SU-DHL-6 (cell line): ENCODE measurements around the gene MYH15.

ENCODE experiments used
- H2AFZ ChIP-seq: fragments of 200-600 bp; sonication (generic); 2 replicates; pipeline ENCODE4 v1.6.1; 2014; ENCODE audit warnings: low read depth, mild to moderate bottlenecking, moderate library complexity, mixed read lengths, antibody characterized with exemption, low read length; ENCODE audit not compliant: severe bottlenecking
- H3F3A ChIP-seq: fragments of 200-600 bp; shearing (Covaris generic); 2 replicates; pipeline ENCODE4 v1.6.0; 2016; ENCODE audit warnings: antibody characterized with exemption, mild to moderate bottlenecking; ENCODE audit not compliant: insufficient read depth
- H3K27ac ChIP-seq: fragments of 200-600 bp; sonication (generic); 2 replicates; pipeline ENCODE4 v1.5.1; 2016; ENCODE audit warnings: low read depth, mild to moderate bottlenecking, low read length, moderate library complexity, mixed read lengths
- H3K27me3 ChIP-seq: fragments of 200-600 bp; sonication (generic), shearing (Covaris generic); 2 replicates; pipeline ENCODE4 v1.6.0; 2014; ENCODE audit warnings: mild to moderate bottlenecking, low read length
- H3K36me3 ChIP-seq: fragments of 200-600 bp; sonication (generic); 2 replicates; pipeline ENCODE4 v1.6.1; 2014; ENCODE audit warnings: mild to moderate bottlenecking, low read length, mixed read lengths
- H3K4me2 ChIP-seq: fragments of 300-600, 200-600 bp; shearing (Covaris generic), sonication (generic); 2 replicates; pipeline ENCODE4 v1.6.0; 2014; ENCODE audit warnings: low read length, low read depth, mild to moderate bottlenecking; ENCODE audit not compliant: poor library complexity, severe bottlenecking
- H3K4me3 ChIP-seq: fragments of 200-600 bp; sonication (generic); 2 replicates; pipeline ENCODE4 v1.5.1; 2014; ENCODE audit warnings: antibody characterized with exemption, low read length, mild to moderate bottlenecking, mixed read lengths; ENCODE audit not compliant: insufficient read depth, poor library complexity, severe bottlenecking
- H3K79me2 ChIP-seq: fragments of 200-600 bp; sonication (generic); 2 replicates; pipeline ENCODE4 v1.6.1; 2014; ENCODE audit warnings: mild to moderate bottlenecking, low read length, moderate library complexity; ENCODE audit not compliant: insufficient read depth
- H3K9ac ChIP-seq: fragments of 200-600 bp; sonication (generic); 2 replicates; pipeline ENCODE4 v1.7.0; 2014; ENCODE audit warnings: mild to moderate bottlenecking, low read length
- H3K9me2 ChIP-seq: fragments of 200-600 bp; sonication (generic); replicated peaks from 2 replicates; pipeline ENCODE4 v1.6.1; 2014; ENCODE audit warnings: low read length; ENCODE audit not compliant: insufficient read depth
- H3K9me3 ChIP-seq: fragments of 200-600 bp; sonication (generic); 2 replicates; pipeline ENCODE4 v1.6.1; 2014; ENCODE audit warnings: low read length, mixed read lengths; ENCODE audit not compliant: insufficient read depth
- H4K20me1 ChIP-seq: fragments of 200-600 bp; sonication (generic); 2 replicates; pipeline ENCODE4 v1.6.1; 2014; ENCODE audit warnings: low read depth, mild to moderate bottlenecking, antibody characterized with exemption, low read length, moderate library complexity, mixed read lengths
- EZH2phosphoT487 ChIP-seq: fragments of 200-600 bp; sonication (generic), shearing (Covaris generic); conservative IDR thresholded peaks from 2 replicates; pipeline ENCODE4 v1.6.1; 2018; ENCODE audit warnings: mild to moderate bottlenecking, antibody characterized with exemption, low read length, moderate library complexity, mixed read lengths
- TF ChIP-seq, protein P1 (sequence below): fragments of 200-600 bp; sonication (generic); IDR thresholded peaks from one replicate; pipeline ENCODE4 v1.5.1; 2017; ENCODE audit warnings: antibody characterized with exemption, mild to moderate bottlenecking, low read length, moderate library complexity; ENCODE audit not compliant: insufficient read depth, poor library complexity, severe bottlenecking

Gene MYH15

DNA sequence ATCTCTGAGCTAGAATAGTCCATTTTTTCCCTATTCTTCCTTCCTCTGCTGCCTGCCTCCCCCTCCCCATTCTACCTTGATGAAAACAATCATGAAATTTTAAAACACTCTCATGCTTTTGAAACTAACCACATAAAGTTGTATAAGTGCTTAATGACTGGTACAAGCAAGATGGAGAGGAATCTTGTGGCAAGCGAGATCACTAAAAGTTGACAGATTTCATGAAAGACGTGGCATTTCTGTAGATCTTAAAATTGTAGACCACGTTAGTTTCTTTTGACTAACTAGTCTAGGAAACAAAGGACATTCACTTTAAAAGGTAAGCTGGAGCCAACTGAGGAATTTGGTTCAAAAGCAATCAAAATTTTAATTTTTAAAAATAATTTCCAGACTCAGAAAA is 178.6 kb downstream of the MYH15 start:
- Histone ChIP-seq H3K9me3 (no peaks in the 10 kb centered on the region), H3K27ac (no peak overlapping the region), H2AFZ (no peak overlapping the region), H3K27me3 (no peaks in the 10 kb centered on the region), H4K20me1 (no peaks in the 10 kb centered on the region), H3K9me2 (no peaks in the 10 kb centered on the region), H3K9ac (no peak overlapping the region), H3K79me2 (no peaks in the 10 kb centered on the region), H3K36me3 (no peaks in the 10 kb centered on the region), H3F3A (no peaks in the 10 kb centered on the region), H3K4me3 (no peak overlapping the region), H3K4me2 (no peak overlapping the region)
- TF ChIP-seq EZH2phosphoT487, result no peak
- TF ChIP-seq, protein P1, sequence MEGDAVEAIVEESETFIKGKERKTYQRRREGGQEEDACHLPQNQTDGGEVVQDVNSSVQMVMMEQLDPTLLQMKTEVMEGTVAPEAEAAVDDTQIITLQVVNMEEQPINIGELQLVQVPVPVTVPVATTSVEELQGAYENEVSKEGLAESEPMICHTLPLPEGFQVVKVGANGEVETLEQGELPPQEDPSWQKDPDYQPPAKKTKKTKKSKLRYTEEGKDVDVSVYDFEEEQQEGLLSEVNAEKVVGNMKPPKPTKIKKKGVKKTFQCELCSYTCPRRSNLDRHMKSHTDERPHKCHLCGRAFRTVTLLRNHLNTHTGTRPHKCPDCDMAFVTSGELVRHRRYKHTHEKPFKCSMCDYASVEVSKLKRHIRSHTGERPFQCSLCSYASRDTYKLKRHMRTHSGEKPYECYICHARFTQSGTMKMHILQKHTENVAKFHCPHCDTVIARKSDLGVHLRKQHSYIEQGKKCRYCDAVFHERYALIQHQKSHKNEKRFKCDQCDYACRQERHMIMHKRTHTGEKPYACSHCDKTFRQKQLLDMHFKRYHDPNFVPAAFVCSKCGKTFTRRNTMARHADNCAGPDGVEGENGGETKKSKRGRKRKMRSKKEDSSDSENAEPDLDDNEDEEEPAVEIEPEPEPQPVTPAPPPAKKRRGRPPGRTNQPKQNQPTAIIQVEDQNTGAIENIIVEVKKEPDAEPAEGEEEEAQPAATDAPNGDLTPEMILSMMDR, result no peak
